Activated CD8-positive, alpha-beta T cell treated with anti-CD3 and anti-CD28 coated beads for 36 hours (primary cell): ENCODE data around the gene ARMC5. TPM values are rescaled to one million over a fixed set of nuclear protein-coding genes. Genes with fewer than 3 reads are reported as not detected.

ENCODE experiments used
- ATAC-seq: fragments of 200-7000 bp; cut with Tn5 transposase; one replicate; pipeline ENCODE4 v1.10.0; 2021; ENCODE audit warnings: mild to moderate bottlenecking, moderate library complexity
- CTCF ChIA-PET: fragments of 350-600 bp; sonication (Branson Sonifier 250); formaldehyde crosslinking; loops from one replicate; lab custom pipeline; 2021; ENCODE audit warnings: antibody characterized with exemption; lab: Charles Lee
- POLR2A ChIA-PET: fragments of 350-600 bp; sonication (Branson Sonifier 250); formaldehyde crosslinking; loops from one replicate; lab custom pipeline; 2021; ENCODE audit warnings: antibody characterized with exemption; lab: Charles Lee
- DNase-seq: peaks from one replicate; pipeline ENCODE4 v3.0.0-alpha.2; 2020
- H3K27ac Mint-ChIP-seq: one replicate; pipeline ENCODE4 v1.8.0; 2021; ENCODE audit warnings: mild to moderate bottlenecking, mixed read lengths
- H3K27me3 Mint-ChIP-seq: one replicate; pipeline ENCODE4 v1.8.0; 2021; ENCODE audit warnings: mixed read lengths
- H3K36me3 Mint-ChIP-seq: one replicate; pipeline ENCODE4 v1.8.0; 2021; ENCODE audit warnings: low read depth, mixed read lengths
- H3K4me1 Mint-ChIP-seq: one replicate; pipeline ENCODE4 v1.8.0; 2021; ENCODE audit warnings: low read depth, mixed read lengths
- H3K4me3 Mint-ChIP-seq: one replicate; pipeline ENCODE4 v1.8.0; 2021; ENCODE audit warnings: mild to moderate bottlenecking, moderate library complexity, mixed read lengths
- H3K9me3 Mint-ChIP-seq: one replicate; pipeline ENCODE4 v1.8.0; 2021; ENCODE audit warnings: mixed read lengths
- intact Hi-C: fragments of 100-400 bp; cut with micrococcal nuclease; formaldehyde crosslinking; loops from one replicate; pipeline ENCODE4 v1.10.0; 2022
- total RNA-seq, 2 experiments: library from RNA; stranded (reverse); gene quantifications; one replicate each; pipeline ENCODE4 v1.2.3, GENCODE V29; 2021
- TF ChIP-seq, protein P1 (sequence below): fragments of 200-600 bp; IDR thresholded peaks from one replicate; pipeline ENCODE4 v1.8.0; 2022; ENCODE audit warnings: antibody characterized with exemption, mild to moderate bottlenecking

Gene ARMC5
- total RNA-seq, 2 experiments from 2014 or later, result 8.2 to 10.0 TPM

GRCh38 chr16:31476303-31477219 lies 17.3 kb downstream of the ARMC5 start:
- H3K27me3 Mint-ChIP-seq, result peaks cover 12% of the 10 kb centered on the region
- peaks cover 19% of the 10 kb centered on the region for H3K4me1 Mint-ChIP-seq
- intact Hi-C loops, result no loop called here
- no peaks in the 10 kb centered on the region for H3K9me3 Mint-ChIP-seq
- ATAC-seq (peak; percentile 92), DNase-seq (peak; percentile 94)
- ChIA-PET POLR2A (interaction anchor here (1.1 to 4.2 kb wide), 6 partner anchors 9 to 32 kb away, joined by 3 to 16 read pairs (median 4); partner anchors contain the start of gene RUSF1), CTCF (interaction anchor here (0.8 to 10.2 kb wide), 3 partner anchors 17 to 25 kb away, joined by 3 to 70 read pairs (median 3); partner anchors contain the start of gene ARMC5)
- no peaks in the 10 kb centered on the region for H3K36me3 Mint-ChIP-seq
- H3K27ac Mint-ChIP-seq, result peak overlapping the region; percentile 24
- peak overlapping the region; percentile 77 for H3K4me3 Mint-ChIP-seq
- TF ChIP-seq, protein P1, sequence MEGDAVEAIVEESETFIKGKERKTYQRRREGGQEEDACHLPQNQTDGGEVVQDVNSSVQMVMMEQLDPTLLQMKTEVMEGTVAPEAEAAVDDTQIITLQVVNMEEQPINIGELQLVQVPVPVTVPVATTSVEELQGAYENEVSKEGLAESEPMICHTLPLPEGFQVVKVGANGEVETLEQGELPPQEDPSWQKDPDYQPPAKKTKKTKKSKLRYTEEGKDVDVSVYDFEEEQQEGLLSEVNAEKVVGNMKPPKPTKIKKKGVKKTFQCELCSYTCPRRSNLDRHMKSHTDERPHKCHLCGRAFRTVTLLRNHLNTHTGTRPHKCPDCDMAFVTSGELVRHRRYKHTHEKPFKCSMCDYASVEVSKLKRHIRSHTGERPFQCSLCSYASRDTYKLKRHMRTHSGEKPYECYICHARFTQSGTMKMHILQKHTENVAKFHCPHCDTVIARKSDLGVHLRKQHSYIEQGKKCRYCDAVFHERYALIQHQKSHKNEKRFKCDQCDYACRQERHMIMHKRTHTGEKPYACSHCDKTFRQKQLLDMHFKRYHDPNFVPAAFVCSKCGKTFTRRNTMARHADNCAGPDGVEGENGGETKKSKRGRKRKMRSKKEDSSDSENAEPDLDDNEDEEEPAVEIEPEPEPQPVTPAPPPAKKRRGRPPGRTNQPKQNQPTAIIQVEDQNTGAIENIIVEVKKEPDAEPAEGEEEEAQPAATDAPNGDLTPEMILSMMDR, result no peak

DNA sequence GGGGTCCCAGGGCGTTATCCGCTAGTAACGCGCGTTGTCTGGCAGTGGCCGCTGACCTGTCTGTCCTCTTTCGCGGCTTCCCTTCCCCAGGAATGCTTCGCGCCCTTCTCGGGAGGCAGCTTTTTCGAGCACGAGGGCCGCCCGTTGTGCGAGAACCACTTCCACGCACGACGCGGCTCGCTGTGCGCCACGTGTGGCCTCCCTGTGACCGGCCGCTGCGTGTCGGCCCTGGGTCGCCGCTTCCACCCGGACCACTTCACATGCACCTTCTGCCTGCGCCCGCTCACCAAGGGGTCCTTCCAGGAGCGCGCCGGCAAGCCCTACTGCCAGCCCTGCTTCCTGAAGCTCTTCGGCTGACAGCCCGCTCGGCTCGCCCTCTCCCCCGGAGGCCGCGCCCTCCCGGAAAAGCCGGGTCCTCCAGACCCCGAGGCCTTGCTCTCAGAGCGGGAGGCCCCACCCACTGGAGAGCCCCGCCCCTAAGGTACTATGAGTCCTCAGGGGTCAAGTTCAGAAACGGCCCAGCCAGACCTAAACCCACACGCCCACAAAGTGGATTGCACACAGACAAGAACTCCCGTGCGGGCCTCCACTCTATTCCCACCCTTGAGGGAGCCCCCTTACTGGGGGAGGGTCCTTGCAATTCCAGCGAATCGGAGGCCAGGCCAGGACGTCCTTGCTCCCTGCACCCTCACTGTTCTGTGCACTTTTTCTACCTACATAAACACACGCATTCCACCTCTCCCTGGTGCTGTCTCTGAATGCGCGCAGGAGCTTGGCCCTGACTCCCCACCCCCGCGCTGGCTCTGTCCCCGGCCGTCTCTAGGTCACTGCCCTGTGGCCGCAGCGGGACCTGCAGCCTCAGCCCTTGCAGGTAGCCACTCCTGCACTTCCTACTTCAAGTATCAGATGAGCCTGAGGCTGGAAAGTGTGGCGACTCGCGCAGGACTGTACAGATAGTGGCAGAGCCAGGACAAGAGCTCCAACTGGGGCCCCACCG lies 18.2 kb downstream of the ARMC5 start:
- ChIA-PET POLR2A (interaction anchor here (1.0 to 4.2 kb wide), 7 partner anchors 8 to 395 kb away, joined by 3 to 16 read pairs (median 4); partner anchors contain the start of gene RUSF1), CTCF (interaction anchor here (1.2 to 10.2 kb wide), 3 partner anchors 10 to 24 kb away, joined by 3 to 70 read pairs (median 5); partner anchors contain the start of gene ARMC5)
- Mint-ChIP-seq H3K27ac (no peak overlapping the region), H3K36me3 (no peaks in the 10 kb centered on the region), H3K27me3 (peaks cover 10% of the 10 kb centered on the region), H3K4me1 (peaks cover 17% of the 10 kb centered on the region), H3K4me3 (peak overlapping the region; percentile 77), H3K9me3 (no peaks in the 10 kb centered on the region)
- intact Hi-C loops, result no loop called here
- DNase-seq, result peak; percentile 60
- TF ChIP-seq, protein P1, result no peak
- ATAC-seq, result peak; percentile 19

- no peak overlapping the region for H3K4me3 Mint-ChIP-seq
- H3K36me3 Mint-ChIP-seq, result no peaks in the 10 kb centered on the region
Observed at GRCh38 chr16:31478956-31479355, 19.7 kb downstream of the ARMC5 start.

GRCh38 chr16:31479751-31480150 lies 20.4 kb downstream of the ARMC5 start:
- H3K36me3 Mint-ChIP-seq, result no peaks in the 10 kb centered on the region
- DNase-seq (no peak), ATAC-seq (no peak)
- CTCF ChIA-PET, result interaction anchor here (0.6 kb wide), 1 partner anchor 19 kb away, joined by 3 read pairs; no protein-coding TSS in a partner anchor
- TF ChIP-seq, protein P1, result no peak
- no peak overlapping the region for H3K27ac Mint-ChIP-seq
- peaks cover 2% of the 10 kb centered on the region for H3K27me3 Mint-ChIP-seq
- intact Hi-C loops, result no loop called here
- H3K9me3 Mint-ChIP-seq, result no peaks in the 10 kb centered on the region
- POLR2A ChIA-PET, result no interaction called here
- no peak overlapping the region for H3K4me3 Mint-ChIP-seq
- peaks cover 16% of the 10 kb centered on the region for H3K4me1 Mint-ChIP-seq

More at GRCh38 chr16:31478956-31479355, 19.7 kb downstream of the ARMC5 start:
- peaks cover 2% of the 10 kb centered on the region for H3K27me3 Mint-ChIP-seq
- intact Hi-C loops, result no loop called here
- no peak overlapping the region for H3K27ac Mint-ChIP-seq
- no peaks in the 10 kb centered on the region for H3K9me3 Mint-ChIP-seq
- TF ChIP-seq, protein P1, result no peak
- CTCF ChIA-PET, result interaction anchor here (2.1 to 10.2 kb wide), 2 partner anchors 9 to 20 kb away, joined by 5 to 70 read pairs; partner anchors contain the start of gene ARMC5
- ATAC-seq (no peak), DNase-seq (no peak)
- H3K4me1 Mint-ChIP-seq, result peaks cover 16% of the 10 kb centered on the region
- POLR2A ChIA-PET, result interaction anchor here (0.6 to 1.0 kb wide), 2 partner anchors 28 to 394 kb away, joined by 3 read pairs; no protein-coding TSS in a partner anchor
